ENCODE measurements around the gene SPEN. TPM values are rescaled to one million over a fixed set of nuclear protein-coding genes. Genes with fewer than 3 reads are reported as not detected.
A peak's percentile ranks its signal among the peaks of the same experiment; 100 is the strongest.
"Not testable (repeated sequence)": the region's sequence is repeated elsewhere in the genome, so short reads cannot be mapped to it uniquely, and the experiment has no call there.

SPEN gene
- polyA plus RNA-seq, 10 donors = 28.0 to 40.5 (median 34.9) TPM

GRCh38 chr1:15960808-15961207 lies 113.3 kb downstream of the SPEN start:
- DNase-seq = no peak

- no peak for DNase-seq
Observed at GRCh38 chr1:15961492-15961891, 114.0 kb downstream of the SPEN start.

DNA sequence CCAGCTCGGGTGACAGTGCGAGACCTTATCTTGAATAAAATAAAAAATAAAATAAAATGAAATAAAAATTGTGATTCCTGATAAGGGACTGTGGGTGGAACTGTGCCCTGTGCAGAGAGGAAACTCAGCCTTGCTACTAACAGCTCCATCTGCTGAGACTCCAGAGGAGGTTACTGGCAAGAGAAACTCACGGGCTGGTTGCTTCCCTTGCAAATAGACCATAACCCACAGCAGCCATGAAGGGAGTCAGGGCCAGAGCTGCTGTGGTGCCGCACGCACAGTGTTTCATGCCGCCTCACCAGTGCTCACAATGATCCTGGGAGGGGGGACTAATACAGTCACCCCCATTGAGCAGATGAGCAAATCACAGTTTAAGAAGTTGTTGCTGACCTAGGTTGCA lies 114.7 kb downstream of the SPEN start:
- no peak for DNase-seq

DNA sequence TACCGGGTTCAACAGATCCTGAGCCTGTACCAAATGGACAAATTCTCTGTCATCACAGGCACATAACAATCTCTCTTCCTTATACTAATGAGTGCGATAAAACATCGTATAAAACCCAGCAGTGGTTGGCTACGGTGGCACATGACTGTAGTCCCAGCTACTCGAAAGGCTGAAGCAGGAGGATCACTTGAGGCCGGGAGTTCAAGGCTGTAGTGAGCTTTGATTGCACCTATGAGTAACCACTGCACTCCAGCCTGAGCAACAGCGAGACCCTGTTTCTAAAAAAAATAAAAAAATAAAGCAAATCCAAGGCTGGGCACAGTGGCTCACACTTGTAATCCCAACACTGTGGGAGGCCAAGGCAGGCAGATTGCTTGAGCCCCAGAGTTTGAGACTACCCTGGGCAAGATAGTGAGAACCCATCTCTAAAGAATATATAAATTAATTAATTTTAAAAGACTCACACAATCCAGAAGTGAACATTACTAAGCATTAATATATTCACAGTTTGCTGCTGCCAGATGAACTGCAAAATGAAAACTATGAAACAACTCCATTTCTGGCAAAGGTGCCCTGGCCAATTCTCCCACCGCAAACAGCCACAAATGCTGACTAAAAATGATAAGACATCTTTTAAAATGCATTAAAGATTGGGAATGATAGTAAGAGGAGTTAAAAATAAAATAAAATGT lies 115.3 kb downstream of the SPEN start:
- DNase-seq = no peak

DNA sequence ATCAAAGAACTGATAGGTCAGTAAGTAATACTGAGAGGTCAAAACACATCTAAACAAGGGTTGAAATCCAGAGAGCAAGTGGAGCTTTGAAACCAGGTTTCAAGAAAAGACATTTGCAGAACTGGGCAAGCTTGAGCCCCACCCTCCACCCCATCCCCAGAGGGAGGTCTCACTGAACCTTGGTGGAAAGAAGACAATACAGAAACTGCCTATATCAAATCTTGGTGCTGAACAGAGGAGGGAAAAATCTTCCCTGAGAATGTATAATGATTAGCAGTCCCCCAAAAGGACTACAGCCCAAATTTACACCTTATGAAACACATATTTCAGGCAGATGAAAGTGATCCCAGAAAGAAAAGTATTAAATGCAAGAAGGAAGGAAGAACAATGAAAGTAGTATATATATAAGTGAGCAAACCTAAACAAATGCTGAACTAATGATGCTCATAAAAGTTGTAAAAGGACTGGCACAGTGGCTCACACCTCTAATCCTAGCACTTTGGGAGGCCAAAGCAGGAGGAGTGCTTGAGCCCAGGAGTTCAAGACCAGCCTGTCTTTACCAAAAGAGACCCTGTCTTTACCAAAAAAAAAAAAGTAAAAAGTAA lies 116.0 kb downstream of the SPEN start:
- no peak for DNase-seq

- DNase-seq = no peak
Observed at GRCh38 chr1:15963968-15964648, 116.6 kb downstream of the SPEN start.

DNA sequence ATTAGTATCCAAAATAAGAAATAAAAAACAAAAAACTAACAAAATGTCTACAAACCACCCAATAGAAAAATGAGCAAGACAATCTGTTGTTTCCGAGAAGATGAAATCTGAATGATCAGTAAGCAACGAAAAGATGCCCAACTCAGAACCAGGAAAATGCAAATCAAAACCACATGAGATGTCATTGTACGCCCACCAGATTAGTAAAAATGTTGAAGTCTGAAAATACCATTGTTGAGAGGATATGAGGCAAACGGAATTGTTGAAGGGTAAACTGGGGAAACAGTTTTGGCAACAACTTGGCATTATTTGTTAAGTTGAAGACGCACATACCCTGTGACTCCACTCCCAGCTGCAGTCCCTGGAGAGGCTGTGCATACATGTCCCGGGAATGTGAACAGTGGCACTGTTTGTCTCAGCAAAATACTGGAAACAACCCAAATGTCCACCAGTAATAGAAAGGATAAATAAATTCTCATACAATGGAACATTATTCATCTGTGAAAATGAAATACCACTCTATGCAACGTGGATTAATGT lies 117.8 kb downstream of the SPEN start:
- no peak for DNase-seq

GRCh38 chr1:15966081-15966955 lies 118.8 kb downstream of the SPEN start:
- no peak for DNase-seq

DNA sequence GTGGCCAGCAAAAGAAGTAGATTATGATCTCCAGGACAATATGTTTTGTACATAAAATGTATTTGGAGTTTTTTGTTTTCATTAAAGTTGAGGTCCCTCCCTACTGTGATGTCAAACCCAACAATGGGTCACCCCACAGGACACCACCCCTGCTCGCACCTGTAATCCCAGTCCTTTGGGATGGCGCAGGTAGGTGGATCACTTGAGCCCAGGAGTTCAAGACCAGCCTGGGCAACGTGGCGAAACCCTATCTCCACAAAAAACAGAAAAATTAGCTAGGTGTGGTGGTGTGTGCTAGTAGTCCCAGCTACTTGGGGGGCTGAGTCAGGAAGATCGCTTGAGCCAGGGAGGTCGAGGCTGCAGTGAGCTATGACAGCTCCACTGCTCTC lies 119.4 kb downstream of the SPEN start:
- DNase-seq = no peak

- DNase-seq = no peak
Observed at GRCh38 chr1:15968172-15968571, 120.7 kb downstream of the SPEN start.

- DNase-seq = no peak
Observed at GRCh38 chr1:15969321-15969880, 121.9 kb downstream of the SPEN start.

DNA sequence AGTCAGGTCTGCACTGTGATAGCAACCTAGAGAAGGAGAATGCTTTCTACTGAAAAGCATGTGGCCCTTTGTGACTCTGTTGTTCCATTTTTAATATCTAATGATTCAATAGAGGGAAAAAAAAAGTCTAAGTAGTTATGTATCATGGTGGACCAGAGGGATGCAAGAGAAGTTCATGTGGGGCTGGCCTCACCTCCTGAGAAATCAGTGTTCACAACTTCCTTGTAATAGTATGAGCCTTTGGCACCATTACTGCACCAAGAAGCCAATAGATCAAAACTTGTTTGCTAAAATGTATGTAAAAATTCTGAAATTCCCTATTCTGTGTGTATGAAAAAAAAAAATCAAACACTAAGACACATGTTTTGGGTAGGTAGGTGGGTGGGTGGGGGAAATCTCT lies 123.4 kb downstream of the SPEN start:
- no peak for DNase-seq

DNA sequence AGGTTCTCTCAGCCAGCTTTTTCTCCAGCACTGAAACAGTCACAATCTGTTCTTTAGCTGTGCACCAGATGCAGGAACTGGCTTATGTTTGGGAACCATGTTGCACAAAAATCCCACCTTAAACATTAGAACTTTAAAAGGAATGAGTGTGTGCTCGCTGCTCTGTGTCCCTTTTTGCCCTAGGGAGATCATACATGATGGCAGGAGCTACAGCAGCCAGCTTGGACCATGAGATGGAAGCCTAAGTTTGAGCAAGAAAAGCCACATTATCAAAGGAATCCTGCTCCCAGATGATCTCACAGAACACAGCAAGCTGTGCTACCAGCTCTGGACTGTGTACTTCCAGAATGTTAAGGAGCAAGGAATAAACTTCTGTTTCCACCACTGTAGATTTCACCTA lies 124.9 kb downstream of the SPEN start:
- no peak for DNase-seq

- DNase-seq = no peak
Observed at GRCh38 chr1:15973772-15974171, 126.3 kb downstream of the SPEN start.

- no peak for DNase-seq
Observed at GRCh38 chr1:15974855-15975254, 127.3 kb downstream of the SPEN start.

DNA sequence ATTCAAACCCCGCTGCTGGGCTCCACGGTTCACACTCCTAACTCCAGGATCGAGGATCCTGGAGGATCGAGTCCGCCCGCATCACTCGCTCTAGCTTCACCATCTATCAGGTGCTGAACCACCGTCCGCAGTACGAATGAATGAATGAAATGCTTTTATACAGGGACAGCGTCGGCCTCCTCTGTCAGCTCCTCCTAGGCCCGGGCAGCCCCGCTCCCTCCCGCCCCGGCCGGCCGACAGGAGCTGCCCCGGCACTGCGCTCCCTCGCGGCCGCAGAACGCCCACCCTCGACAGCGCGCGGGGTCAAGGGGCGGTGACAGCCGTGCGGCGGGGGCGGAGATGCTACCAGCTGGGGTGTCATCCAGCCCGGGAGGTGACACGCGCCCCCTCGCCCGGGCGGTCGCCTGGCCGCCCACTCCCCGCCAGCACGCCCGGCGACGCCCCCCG lies 127.9 kb downstream of the SPEN start:
- peak in 2 of 3 donors; percentile 61 to 81 for DNase-seq

DNA sequence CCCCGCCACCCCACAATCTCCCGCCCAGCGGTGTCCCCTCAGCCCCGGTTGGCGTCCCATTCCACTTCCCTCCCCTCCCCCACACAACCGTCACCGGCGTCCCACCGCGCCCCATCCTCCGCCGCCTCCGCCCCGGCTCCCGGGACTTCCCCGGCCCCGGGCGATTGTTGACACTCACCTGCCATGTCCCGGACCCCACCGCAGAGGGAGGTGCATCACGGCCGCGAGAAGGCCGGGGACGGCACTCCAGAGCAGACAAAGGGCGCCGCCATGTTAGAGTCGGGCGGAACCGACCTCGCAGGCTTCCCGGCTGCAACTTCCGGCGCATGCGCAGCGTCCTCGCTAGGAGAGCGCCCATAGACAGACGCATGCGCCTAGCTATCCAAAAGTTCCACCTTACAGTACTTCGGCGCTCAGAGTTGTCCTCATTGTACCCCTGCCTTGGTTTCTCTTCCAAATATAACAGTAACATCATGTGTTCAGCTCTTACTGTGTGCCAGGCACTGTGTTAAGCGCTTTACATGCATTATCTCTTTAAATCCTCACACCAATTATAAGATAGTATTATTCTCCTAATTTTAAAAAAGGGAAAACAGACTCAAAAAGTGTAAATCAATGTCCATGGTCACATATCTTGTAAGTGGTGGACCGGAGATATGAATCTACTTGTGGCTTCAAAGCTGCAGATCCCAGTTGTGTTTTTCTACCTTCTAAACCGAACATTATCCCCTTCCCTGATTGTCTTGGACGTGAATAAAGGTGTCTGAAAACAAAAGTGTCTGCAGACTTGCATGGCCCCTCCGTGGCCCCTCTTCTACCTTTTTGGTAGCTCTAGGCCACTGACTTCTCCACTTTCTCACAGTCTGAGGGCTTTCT lies 128.5 kb downstream of the SPEN start, which contains the start of gene ZBTB17:
TSS of gene ZBTB17 (minus strand) at position 297 of the 876 bp plus-strand sequence. CDS start 27,606 bp downstream, outside the sequence.
- DNase-seq = peak; percentile 91 to 97 (median 96)

- not testable (repeated sequence) for DNase-seq
Observed at GRCh38 chr1:15977947-15978346, 130.4 kb downstream of the SPEN start.

GRCh38 chr1:15981679-15982078 lies 134.2 kb downstream of the SPEN start:
- DNase-seq = no peak

GRCh38 chr1:15983275-15983674 lies 135.8 kb downstream of the SPEN start:
- no peak for DNase-seq
